ENCODE results near the gene ZNF451. TPM values are rescaled to one million over a fixed set of nuclear protein-coding genes. Genes with fewer than 3 reads are reported as not detected.

ZNF451 gene
- total RNA-seq, 1 experiment from 2014 or later = 62.3 TPM

DNA sequence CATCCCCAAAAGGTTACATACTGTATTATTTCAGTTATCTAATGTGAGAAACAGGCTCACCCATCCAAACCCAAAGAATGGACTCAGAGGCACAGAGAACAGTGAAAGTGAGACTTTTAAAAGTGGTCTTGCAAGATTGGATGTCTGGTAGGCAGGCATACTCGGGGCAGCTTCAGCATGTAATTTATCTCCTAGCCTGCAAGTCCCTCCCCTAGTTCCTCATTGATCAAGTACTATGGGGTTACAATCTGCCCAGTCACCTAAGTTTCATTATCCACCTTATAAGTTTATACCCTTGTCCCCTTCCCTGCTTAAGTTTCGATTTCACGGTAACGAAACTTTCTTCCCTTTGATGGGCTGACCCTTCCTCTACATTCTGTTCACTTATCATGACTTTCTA is 20.8 kb upstream of the ZNF451 start:
- no peaks in the 10 kb centered on the region for H3K36me3 ChIP-seq (ENCODE audit: control insufficient read depth, insufficient read depth, low read length)
- H3K4me1 ChIP-seq = peaks cover 11% of the 10 kb centered on the region; the same call in 1 of the 2 replicates
- H3K27me3 ChIP-seq (replicated peaks; ENCODE audit: control insufficient read depth, insufficient read depth, low read length) = no peaks in the 10 kb centered on the region
- Mint-ChIP-seq H3K9me3 (ENCODE audit: unreplicated experiment) (no peaks in the 10 kb centered on the region), H3K36me3 (ENCODE audit: insufficient read depth, unreplicated experiment) (peaks cover 5% of the 10 kb centered on the region), H3K4me1 (ENCODE audit: low read depth, unreplicated experiment) (no peaks in the 10 kb centered on the region), H3K27ac (ENCODE audit: unreplicated experiment) (no peak overlapping the region), H3K27me3 (ENCODE audit: insufficient read depth, unreplicated experiment) (no peaks in the 10 kb centered on the region), H3K4me3 (ENCODE audit: unreplicated experiment) (no peak overlapping the region)
- POLR2A ChIA-PET = no interaction called here
- intact Hi-C loops (cut with micrococcal nuclease; ENCODE audit: unreplicated experiment) = no loop called here
- BruUV-seq (replicated peaks) = no TSS peak
- H3K9me3 ChIP-seq = no peaks in the 10 kb centered on the region
- H3K4me3 ChIP-seq (ENCODE audit: low read depth, low read length) = no peak overlapping the region
- CTCF ChIA-PET = no interaction called here
- no peak for DNase-seq
- TF ChIP-seq, protein P1, sequence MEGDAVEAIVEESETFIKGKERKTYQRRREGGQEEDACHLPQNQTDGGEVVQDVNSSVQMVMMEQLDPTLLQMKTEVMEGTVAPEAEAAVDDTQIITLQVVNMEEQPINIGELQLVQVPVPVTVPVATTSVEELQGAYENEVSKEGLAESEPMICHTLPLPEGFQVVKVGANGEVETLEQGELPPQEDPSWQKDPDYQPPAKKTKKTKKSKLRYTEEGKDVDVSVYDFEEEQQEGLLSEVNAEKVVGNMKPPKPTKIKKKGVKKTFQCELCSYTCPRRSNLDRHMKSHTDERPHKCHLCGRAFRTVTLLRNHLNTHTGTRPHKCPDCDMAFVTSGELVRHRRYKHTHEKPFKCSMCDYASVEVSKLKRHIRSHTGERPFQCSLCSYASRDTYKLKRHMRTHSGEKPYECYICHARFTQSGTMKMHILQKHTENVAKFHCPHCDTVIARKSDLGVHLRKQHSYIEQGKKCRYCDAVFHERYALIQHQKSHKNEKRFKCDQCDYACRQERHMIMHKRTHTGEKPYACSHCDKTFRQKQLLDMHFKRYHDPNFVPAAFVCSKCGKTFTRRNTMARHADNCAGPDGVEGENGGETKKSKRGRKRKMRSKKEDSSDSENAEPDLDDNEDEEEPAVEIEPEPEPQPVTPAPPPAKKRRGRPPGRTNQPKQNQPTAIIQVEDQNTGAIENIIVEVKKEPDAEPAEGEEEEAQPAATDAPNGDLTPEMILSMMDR (IDR thresholded peaks at IDR 0.05; ENCODE audit: insufficient read depth in 1 of 2, low read depth in 1 of 2, low read length in 1 of 2, severe bottlenecking in 1 of 2, unreplicated experiment in 1 of 2) = no peak

DNA sequence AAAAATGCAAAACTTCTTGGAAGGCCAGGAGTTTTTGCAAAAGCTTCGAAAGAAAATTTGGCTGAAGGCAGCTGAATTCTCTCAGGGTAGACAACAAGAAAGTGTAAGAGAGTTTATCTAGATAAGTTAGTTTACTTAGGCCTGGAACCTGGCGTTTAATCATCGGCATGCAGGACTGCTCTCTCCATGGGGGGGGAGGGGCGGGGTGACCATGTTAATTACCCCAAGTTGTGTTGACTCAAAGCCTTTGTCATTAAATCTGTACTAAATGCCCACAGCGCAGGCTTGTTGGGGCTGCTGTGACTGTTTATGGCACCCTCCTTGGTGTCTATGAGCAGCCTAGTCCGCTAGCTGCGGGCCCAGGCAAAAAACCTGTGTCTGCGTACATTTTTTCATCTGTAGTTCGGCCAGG is 20.1 kb upstream of the ZNF451 start:
- Histone ChIP-seq H3K4me3 (ENCODE audit: low read depth, low read length) (no peak overlapping the region), H3K4me1 (peaks cover 11% of the 10 kb centered on the region; the same call in 1 of the 2 replicates), H3K27me3 (replicated peaks; ENCODE audit: control insufficient read depth, insufficient read depth, low read length) (no peaks in the 10 kb centered on the region), H3K36me3 (ENCODE audit: control insufficient read depth, insufficient read depth, low read length) (no peaks in the 10 kb centered on the region), H3K9me3 (no peaks in the 10 kb centered on the region)
- POLR2A ChIA-PET = no interaction called here
- no TSS peak for BruUV-seq (replicated peaks)
- Mint-ChIP-seq H3K27me3 (ENCODE audit: insufficient read depth, unreplicated experiment) (no peaks in the 10 kb centered on the region), H3K9me3 (ENCODE audit: unreplicated experiment) (no peaks in the 10 kb centered on the region), H3K27ac (ENCODE audit: unreplicated experiment) (no peak overlapping the region), H3K4me1 (ENCODE audit: low read depth, unreplicated experiment) (no peaks in the 10 kb centered on the region), H3K4me3 (ENCODE audit: unreplicated experiment) (no peak overlapping the region), H3K36me3 (ENCODE audit: insufficient read depth, unreplicated experiment) (peaks cover 5% of the 10 kb centered on the region)
- TF ChIP-seq, protein P1 (IDR thresholded peaks at IDR 0.05; ENCODE audit: insufficient read depth in 1 of 2, low read depth in 1 of 2, low read length in 1 of 2, severe bottlenecking in 1 of 2, unreplicated experiment in 1 of 2) = no peak
- DNase-seq = no peak
- CTCF ChIA-PET = no interaction called here
- intact Hi-C loops (cut with micrococcal nuclease; ENCODE audit: unreplicated experiment) = no loop called here

DNA sequence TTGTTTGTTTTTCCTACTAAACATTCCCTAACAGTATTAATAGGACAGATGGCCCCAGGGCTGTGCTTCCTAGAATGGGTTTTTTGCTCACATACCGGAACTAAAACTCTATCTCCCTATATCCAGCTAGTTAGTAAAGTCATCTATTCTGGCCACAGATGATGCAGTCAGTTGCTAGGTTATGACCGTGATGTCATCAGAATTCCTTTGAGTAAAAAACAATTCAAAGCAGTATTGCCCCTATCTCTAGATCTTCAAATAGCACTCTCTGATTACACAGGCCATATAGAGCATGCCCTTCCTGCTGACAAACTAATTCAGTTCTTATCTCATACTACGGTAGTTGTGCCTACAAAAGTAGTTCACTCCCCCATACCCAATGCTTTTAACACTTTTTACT is 17.9 kb upstream of the ZNF451 start:
- Mint-ChIP-seq H3K9me3 (ENCODE audit: unreplicated experiment) (no peaks in the 10 kb centered on the region), H3K4me3 (ENCODE audit: unreplicated experiment) (no peak overlapping the region), H3K27me3 (ENCODE audit: insufficient read depth, unreplicated experiment) (no peaks in the 10 kb centered on the region), H3K4me1 (ENCODE audit: low read depth, unreplicated experiment) (no peaks in the 10 kb centered on the region), H3K27ac (ENCODE audit: unreplicated experiment) (no peak overlapping the region), H3K36me3 (ENCODE audit: insufficient read depth, unreplicated experiment) (peaks cover 5% of the 10 kb centered on the region)
- TF ChIP-seq, protein P1 (IDR thresholded peaks at IDR 0.05; ENCODE audit: insufficient read depth in 1 of 2, low read depth in 1 of 2, low read length in 1 of 2, severe bottlenecking in 1 of 2, unreplicated experiment in 1 of 2) = no peak
- Histone ChIP-seq H3K36me3 (ENCODE audit: control insufficient read depth, insufficient read depth, low read length) (no peaks in the 10 kb centered on the region), H3K4me1 (peaks cover 11% of the 10 kb centered on the region; the same call in 1 of the 2 replicates), H3K27me3 (replicated peaks; ENCODE audit: control insufficient read depth, insufficient read depth, low read length) (no peaks in the 10 kb centered on the region), H3K9me3 (no peaks in the 10 kb centered on the region), H3K4me3 (ENCODE audit: low read depth, low read length) (no peak overlapping the region)
- ChIA-PET CTCF (no interaction called here), POLR2A (no interaction called here)
- peak in 1 of 2 experiments; percentile 13 for DNase-seq
- no TSS peak for BruUV-seq (replicated peaks)
- intact Hi-C loops (cut with micrococcal nuclease; ENCODE audit: unreplicated experiment) = no loop called here

Data from Caco-2 (cell line).